HUDEP-2 (cell line): ENCODE measurements around the gene SLC22A1.

Experiments
- DNase-seq, 76 experiments: peaks; one replicate each; lab custom pipeline; 2025; ENCODE audit not compliant: unreplicated experiment in 76 of 76; lab: John Stamatoyannopoulos, UW

Gene SLC22A1

DNA sequence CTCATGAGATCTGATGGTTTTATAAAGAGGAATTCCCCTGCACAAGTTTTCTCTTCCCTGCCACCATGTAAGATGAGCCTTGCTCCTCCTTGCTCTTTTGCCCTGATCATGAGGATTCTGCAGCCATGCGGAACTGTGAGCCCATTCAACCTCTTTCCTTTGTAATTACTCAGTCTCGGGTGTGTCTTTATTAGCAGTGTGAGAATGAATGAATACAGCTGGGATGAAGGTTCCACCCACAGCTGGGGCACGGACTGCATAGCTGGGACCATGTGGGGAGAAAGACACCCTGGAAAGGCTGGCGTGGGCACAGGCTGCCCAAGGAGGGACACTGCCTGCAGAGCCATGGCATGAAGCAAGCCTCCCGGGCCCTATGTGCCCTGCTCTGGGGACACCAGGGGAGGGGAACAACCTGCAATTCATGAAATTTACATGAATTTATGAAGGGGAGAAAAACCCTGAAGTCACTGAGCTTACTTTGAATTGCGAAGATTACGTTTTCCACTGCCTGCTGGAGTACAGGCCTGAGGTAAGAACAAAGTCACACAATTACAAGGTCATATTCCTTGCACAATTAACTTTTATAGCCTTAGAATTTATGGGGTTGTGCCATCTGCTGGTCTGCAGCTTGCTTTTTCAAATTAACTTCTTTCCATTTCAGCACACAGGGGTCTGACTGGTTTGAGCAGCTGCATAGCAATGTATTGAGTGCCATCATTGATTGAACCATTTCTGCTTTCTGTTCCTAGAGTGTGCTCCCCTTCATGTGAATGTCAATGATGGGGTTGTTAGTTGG lies 46.2 kb downstream of the SLC22A1 start:
- DNase-seq, result no peak

DNA sequence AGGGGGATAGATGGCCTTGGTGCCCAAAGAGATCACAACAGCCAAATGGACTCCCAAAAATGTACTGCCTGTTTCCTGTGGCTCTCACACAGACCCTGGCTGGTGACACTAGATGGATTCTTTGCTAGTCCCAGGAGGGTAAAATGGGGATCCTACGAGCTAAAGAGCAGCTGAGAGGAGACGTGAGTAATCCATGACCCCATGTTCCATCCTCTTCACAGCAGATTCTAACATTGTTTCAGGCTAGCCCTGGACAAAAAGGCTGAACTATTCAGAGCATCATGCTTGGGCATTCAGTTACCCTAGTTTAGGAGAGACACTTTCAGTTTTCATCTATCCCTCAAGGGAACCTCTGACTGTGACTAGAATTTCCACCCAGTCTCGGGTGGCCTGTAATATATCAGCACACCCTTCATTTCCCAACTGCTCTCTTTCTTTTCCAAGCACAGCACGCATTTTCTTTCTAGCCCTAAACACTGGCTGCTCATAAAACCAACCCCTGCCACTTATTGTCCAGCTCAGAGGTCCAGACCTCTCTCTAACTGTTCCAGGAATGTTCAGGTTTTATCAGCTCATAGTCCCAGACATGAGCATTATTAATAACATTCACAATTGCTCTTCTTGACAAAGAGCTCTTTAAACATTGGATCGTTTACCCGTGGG lies 48.5 kb downstream of the SLC22A1 start:
- no peak for DNase-seq

DNA sequence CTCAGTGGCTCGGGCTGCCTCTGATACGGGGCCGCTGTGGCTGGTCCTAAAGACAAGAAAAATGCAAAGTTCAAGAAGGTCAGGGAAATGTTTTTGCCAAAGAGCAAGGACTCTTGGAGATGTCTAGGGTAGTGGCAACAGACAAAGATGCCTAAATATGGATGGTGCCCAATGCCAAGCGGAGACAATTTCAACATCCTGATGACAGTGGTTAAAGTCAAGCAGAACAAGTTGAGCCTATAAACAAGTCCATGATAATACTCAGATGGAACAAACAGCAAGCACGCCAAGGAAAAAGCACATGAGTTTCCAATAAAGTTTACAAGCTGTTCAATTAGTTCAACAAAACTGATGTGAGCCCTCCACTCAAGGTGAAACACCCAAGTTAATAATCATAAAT lies 51.1 kb downstream of the SLC22A1 start:
- DNase-seq, result no peak

DNA sequence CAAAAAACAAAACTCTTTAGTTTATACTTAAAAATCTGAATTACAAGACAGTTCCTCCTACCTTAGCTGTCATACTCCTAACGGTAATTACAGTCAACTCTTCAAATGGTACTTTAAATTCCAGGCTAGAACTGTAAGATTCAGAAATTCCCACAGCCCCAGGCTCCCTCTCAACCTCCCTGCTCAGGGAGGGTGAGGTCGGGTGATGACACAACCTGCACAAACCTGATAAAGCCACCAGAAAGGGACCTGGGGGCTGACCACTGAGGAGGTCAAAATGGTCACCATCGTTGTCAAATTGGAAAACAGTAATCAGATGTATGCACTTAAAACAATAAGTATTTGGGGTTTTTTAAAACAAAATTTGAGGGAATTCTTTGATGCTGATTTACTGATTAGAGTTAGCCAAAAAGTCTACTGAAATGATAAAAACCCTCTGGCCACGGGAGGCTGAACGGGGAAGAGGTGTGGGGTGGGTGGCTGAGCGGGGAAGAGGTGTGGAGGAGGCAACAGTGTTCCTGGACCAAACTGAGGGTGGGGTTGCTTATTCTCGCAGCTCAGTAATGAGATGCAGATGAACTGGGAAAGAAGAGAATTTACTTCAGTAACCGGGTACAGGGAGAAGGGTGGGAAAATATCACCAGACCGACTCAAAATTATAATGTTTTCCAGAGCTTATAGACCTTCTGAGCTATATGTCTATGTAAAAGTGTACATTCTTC lies 52.4 kb downstream of the SLC22A1 start:
- DNase-seq, result no peak

DNA sequence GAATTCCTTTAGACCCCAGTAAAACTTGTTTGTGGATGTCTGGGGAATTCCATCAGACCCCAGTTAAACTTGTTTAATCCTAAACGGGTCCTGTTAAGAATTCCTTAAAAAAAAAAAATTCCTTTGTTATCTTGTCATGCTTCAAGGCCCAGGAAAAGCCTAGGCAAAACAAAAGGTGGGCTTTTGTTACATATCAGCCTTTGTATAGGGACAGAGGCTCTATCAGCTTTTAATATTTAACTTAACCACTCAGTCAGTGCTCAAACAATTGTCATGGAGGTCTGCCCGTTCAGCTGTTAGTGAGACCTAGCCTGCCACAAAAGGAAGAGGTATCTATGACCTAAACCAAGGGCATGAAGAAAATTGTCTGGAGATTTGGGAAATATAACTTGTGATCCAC lies 53.1 kb downstream of the SLC22A1 start:
- no peak for DNase-seq

DNA sequence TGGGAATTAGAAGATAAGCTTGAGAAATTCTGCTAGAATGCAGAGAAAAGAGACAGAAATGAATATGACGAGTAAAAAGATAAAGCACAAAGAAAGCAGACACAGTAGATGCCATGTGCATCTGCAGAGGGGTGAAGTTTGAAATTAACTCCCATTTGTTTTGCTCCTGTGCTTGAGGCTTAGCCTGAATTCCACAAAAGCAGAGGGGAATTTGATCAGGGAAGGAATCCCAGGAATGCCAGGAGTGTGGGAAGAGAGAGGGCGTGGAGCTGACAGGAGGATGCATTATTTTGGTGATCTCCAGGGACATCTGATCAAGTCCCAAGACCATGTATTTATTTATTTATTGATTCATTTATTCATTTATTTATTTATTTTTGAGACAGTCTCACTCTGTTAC lies 55.6 kb downstream of the SLC22A1 start:
- no peak for DNase-seq

DNA sequence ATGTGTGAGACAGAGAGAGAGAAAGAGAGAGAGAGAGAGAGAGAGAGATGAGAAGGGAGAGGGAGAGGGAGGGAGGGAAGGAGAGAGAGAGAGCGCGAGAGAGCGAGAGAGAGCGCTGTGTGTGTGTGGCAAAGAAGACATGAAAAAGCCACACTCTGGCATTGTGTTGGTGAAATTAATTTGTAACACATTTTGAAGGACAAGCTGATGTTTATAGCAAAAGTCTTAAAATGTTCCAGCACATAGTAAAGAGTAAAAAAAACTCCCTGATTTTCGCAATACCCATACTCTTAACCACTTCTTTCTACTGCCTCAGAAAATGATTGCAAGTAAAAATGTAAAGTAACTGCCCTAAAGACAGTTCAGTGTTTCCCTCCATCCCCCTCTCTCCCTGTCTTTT lies 56.7 kb downstream of the SLC22A1 start:
- DNase-seq, result no peak

DNA sequence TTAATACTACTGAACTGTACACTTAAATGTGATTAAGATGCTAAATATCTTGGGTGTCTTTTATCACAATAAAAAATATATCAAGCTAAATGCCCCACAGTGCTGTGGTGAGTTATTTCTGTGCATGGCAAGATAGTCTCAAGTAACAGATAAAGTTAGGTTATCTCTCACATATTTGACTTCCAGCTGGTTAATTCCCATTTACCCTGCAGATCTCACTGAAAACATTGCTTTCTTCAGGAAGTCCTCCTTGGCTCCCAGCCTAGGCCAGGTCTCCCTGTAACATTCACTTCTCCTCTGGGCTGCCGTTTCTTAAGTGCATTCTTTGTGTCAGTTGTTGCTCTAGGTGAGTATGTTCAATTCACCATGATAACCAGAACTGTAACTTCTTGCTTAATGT lies 59.1 kb downstream of the SLC22A1 start:
- DNase-seq, result no peak

DNA sequence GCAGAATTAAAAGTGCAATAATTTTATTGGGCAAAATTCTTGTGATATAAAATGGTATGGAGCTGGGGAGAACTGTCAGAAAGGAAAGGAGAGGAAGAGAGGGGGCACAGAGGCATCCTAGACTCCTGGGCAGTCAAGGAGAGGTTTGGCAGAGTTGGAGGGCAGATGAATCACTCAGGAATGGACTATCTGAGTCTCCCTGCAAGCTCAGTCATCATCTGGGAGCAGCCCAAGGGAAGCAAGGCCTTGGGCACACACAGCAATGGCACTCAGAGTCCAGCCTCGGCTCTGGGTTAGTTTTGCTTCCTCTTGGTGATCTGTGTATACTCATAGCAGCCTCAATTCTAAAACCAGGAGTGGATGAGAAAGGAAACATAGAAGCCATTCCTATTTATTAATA lies 67.2 kb downstream of the SLC22A1 start:
- no peak for DNase-seq

DNA sequence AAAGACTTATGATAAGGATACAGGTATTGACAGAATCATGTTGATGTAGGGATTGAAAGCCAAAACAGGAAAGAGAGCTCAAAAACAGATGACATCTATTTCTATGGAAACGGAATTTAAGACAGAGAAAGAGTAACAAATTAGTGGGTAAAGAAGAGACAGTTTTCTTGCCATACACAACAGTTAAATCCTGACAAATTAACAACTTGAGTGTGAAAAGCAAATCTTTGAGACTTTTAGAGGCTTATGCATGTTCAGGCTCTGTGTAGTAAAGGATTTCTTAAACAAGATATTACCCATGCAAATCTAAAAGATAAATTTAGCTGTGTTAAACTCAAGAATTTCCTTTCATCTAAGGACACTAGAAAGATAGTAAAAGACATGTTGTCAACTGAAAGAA lies 68.5 kb downstream of the SLC22A1 start:
- DNase-seq, result no peak

DNA sequence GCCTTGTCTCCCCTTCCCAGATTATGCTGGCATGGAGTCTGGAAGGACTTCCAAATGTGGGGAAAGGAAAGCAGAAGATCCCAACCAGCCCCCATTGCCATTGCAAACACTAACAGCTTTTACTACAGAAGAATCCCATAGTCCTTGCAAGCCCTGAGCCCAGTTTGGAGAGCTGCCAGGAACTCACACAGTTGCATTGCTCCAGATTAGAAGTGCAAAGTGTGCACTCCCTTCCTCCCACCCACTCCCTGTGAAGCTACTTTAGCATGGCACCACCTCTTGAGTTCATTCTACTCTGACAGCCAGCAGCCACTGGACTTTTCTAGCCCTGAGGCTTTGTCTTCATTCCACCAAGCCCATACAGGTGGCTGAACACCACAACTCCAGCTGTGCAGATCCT lies 69.4 kb downstream of the SLC22A1 start:
- peak in 19 of 76 experiments; percentile 5 to 53 (median 16) for DNase-seq

DNA sequence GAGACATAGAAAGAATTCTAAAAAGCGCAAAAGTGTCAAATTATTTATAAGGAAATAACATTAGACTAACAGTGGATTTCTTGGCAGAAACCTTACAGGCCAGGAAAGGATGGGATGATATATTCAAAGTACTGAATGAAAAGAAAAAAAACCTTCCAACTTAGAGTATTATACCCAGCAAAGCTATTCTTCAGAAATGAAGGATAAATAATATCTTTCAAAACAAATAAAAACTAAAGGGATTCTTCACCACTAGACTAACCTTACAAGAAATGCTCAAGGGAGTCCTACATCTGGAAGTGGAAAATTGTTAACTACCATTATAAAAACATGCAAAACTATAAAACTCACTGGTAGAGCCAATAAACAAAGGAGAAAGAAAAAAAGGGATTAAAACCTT lies 71.2 kb downstream of the SLC22A1 start:
- no peak for DNase-seq

DNA sequence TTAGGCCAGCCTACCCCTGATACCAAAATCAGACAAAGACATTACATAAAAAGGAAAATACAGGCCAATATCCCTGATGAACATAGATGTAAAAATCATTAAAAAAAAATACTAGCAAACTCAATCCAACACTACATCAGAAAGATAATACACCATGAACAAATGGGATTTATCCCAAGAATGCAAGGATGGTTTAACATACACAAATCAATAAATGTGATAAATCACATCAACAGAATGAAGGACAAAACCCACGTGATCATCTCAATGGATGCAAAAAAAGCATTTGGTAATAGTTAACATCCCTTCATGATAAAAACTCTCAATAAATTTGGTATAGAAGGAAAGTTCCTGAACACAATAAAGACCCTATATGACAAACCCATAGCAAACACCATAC lies 73.2 kb downstream of the SLC22A1 start:
- DNase-seq, result no peak

DNA sequence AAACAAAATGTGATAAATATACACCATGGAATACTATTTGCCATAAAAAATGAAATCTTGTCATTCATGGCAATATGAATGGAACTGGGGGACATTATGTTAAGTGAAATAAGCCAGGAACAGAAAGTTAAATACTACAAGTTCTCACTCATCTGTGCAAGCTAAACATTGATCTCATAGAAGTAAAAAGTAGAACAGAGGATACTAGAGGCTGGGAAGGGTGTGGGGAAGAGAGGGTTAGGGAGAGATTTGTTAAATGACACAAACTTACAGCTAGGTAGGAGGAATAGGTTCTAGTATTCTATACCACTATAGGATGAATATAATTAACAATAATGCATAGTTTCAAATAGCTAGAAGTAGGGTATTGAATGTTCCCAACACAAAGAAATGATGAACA lies 76.0 kb downstream of the SLC22A1 start:
- no peak for DNase-seq

DNA sequence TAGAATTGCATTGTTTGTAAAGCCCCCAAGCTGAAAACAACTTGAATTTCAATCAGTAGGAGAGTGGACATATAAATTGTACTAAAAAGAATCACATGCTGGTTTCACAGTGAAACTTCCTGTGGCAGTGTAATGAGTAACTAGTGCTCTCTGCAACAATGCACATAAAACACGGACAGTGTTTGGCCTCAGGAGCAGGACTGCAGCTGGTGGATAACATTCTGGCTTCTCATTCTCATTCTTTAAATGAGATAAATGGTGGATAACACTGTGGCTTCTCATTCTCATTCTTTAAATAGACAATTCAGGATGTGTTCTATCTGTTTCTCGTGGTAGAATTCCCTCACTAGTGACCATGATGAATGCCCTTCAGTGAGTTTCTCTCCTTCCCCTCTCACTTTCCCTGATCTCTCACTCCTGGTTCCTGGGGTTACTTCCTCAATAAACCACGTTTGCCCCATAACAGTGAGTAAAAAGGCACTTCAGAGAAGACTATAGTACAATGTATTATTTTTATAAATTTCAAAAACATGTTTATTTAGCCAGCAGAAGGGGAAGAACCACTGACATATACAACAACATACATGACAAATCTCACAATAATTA lies 77.1 kb downstream of the SLC22A1 start:
- DNase-seq, result no peak

DNA sequence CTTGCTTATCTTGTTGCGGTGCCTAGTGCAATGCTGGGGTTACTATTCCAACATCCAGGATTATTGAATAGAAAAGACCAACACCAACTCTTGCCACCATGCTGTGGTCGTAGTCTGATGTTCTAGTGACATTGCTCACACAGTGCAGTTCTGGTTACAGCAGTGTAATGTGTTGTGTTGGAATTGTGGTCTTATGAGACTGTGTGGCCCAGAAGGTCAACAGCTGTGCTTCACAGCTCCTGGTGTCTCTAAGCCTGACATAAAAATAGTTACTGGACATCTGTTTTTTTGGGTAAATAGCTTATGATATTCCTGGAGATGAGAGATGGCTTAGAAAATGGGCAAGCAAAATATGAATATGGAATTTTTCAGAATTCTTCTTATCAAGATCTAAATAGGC lies 79.4 kb downstream of the SLC22A1 start:
- no peak for DNase-seq

DNA sequence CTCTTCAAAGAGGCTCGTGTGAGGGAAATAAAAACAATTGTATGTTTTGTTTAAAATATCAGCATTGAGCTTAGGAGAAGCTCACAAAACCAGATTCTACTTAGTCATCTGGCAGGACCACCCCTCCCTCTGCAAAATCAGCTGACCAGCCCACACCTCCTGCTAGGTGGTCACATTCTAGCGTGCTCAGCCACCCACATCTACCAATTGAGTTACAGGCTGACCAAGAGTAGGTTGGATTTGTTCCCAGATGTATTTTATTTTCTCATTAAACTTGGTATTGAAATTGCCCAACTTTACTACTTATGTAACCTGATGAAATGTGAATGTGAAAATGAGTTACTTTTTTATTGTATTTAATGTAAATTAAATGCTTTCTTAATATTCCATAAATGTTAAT lies 80.8 kb downstream of the SLC22A1 start:
- DNase-seq, result no peak

DNA sequence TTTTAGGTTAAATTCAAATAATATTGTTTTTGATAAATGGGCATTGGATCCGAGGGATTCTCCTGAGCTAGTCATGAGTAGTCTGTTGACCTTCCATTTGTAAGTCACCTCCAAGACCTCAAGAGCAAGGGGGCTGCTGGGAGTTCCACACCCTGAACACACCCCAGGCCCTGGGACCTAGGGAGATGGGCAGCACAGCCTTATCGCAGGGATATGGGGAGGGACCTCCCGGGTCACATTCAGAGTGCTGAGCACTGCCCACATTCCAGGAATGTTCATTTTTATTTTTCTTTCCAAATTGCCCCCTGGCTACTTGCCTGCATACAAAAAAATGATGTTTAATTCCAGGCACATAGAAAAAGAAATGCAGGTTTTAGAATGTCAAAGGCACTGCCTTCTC lies 81.5 kb downstream of the SLC22A1 start:
- DNase-seq, result no peak

DNA sequence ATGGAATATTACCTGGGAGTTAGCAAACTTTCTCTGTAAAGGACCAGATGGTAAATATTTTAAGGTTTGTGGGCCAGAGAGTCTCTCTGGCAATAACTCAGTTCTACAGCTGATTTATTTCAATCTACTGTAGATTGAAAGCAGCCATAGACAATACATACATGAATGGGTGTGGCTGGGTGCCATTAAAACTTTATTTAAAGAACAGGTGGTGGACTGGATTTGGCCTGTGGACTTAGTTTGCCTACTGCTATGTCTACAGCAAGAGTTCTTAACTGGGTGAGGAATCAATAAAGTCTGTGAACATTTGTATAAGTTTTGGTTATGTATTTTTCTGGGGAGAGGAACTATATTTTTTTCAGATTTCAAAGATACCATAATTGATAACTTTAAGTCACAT lies 81.9 kb downstream of the SLC22A1 start:
- DNase-seq, result no peak

DNA sequence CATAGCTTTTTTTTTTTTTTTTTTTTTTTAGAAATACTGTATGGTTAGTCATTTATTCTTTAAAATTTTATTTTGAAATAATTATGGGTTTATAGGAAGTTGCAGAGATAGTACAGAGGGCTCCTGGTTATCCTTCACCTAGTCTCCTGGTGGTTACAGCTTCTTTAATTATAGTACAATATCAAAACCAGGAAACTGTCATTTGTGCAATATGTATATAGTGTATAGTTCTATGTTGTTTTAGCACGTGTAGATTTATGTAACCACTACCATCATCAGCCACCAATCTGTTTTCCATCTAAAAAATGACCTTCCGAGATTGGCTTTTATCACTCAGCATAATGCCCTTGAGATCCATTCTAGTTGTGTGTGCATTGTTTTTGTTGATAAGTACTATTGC lies 82.3 kb downstream of the SLC22A1 start:
- DNase-seq, result no peak

DNA sequence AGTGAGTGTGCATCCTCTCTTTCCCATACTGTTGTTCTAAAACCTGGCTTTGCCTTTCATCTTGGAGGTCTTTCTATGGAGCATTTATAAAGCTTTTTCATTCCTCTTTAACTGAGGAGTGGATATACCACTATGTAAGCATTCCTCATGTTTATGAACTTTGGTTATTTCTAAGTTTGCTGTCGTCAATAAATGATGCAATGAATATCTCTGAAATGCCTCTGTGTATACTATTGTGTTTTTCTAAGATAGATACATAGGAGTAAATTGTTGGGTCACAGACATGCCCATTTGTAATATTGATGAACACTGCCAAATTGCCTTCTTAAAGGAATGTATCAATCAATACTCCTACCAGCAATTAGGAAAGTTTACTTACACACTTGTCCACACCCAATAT lies 83.1 kb downstream of the SLC22A1 start:
- DNase-seq, result no peak
